ENCODE data around the gene MSMP. TPM values are rescaled to one million over a fixed set of nuclear protein-coding genes. Genes with fewer than 3 reads are reported as not detected.

MSMP gene
- total RNA-seq, 2 donors from 2014 or later, result not detected

GRCh38 chr9:35730486-35730854 lies 23.6 kb downstream of the MSMP start:
- DNase-seq (ENCODE audit: low spot score) (no peak), ATAC-seq (no peak)
- no peak overlapping the region for H3K4me3 Mint-ChIP-seq
- peaks cover 13% of the 10 kb centered on the region for H3K36me3 Mint-ChIP-seq
- no peak overlapping the region for H3K27ac Mint-ChIP-seq
- H3K4me1 Mint-ChIP-seq (ENCODE audit: low read depth in 2 of 2), result peaks cover 15 to 18% of the 10 kb centered on the region in 2 donors
- H3K27me3 Mint-ChIP-seq, result no peaks in the 10 kb centered on the region
- no peaks in the 10 kb centered on the region for H3K9me3 Mint-ChIP-seq

- DNase-seq (ENCODE audit: low spot score) (peak; percentile 63), ATAC-seq (no peak)
- Mint-ChIP-seq H3K36me3 (peaks cover 9% of the 10 kb centered on the region), H3K4me3 (no peak overlapping the region), H3K27ac (no peak overlapping the region), H3K9me3 (no peaks in the 10 kb centered on the region), H3K4me1 (ENCODE audit: low read depth in 2 of 2) (peaks cover 15 to 16% of the 10 kb centered on the region in 2 donors), H3K27me3 (no peaks in the 10 kb centered on the region)
These were observed 24.2 kb downstream of the MSMP start for GRCh38 chr9:35729700-35730485.

- H3K4me3 Mint-ChIP-seq, result no peak overlapping the region
- peaks cover 16% of the 10 kb centered on the region for H3K36me3 Mint-ChIP-seq
- H3K27ac Mint-ChIP-seq, result no peak overlapping the region
- H3K9me3 Mint-ChIP-seq, result no peaks in the 10 kb centered on the region
- no peaks in the 10 kb centered on the region for H3K27me3 Mint-ChIP-seq
- H3K4me1 Mint-ChIP-seq (ENCODE audit: low read depth in 2 of 2), result peaks cover 19 to 20% of the 10 kb centered on the region in 2 donors
- DNase-seq (ENCODE audit: low spot score) (peak; percentile 39), ATAC-seq (no peak)
These were observed 25.0 kb downstream of the MSMP start for GRCh38 chr9:35729101-35729500.

- ATAC-seq, result peak; percentile 53 to 60
- peaks cover 13 to 20% of the 10 kb centered on the region in 2 donors for H3K4me1 Mint-ChIP-seq (ENCODE audit: low read depth in 2 of 2)
- H3K36me3 Mint-ChIP-seq, result peaks cover 21% of the 10 kb centered on the region
- no peaks in the 10 kb centered on the region for H3K27me3 Mint-ChIP-seq
- H3K4me3 Mint-ChIP-seq, result no peak overlapping the region
- no peaks in the 10 kb centered on the region for H3K9me3 Mint-ChIP-seq
- peak; percentile 91 for DNase-seq (ENCODE audit: low spot score)
- no peak overlapping the region for H3K27ac Mint-ChIP-seq
These were observed 25.8 kb downstream of the MSMP start for GRCh38 chr9:35728041-35728971.

- H3K9me3 Mint-ChIP-seq, result no peaks in the 10 kb centered on the region
- peaks cover 7 to 15% of the 10 kb centered on the region in 2 donors for H3K4me1 Mint-ChIP-seq (ENCODE audit: low read depth in 2 of 2)
- no peaks in the 10 kb centered on the region for H3K27me3 Mint-ChIP-seq
- no peak overlapping the region for H3K4me3 Mint-ChIP-seq
- ATAC-seq, result no peak
- H3K27ac Mint-ChIP-seq, result no peak overlapping the region
- no peak for DNase-seq (ENCODE audit: low spot score)
- H3K36me3 Mint-ChIP-seq, result peaks cover 23% of the 10 kb centered on the region
These were observed 26.4 kb downstream of the MSMP start for GRCh38 chr9:35727676-35728040.

GRCh38 chr9:35726931-35727330 lies 27.1 kb downstream of the MSMP start:
- peaks cover 11 to 20% of the 10 kb centered on the region in 2 donors for H3K4me1 Mint-ChIP-seq (ENCODE audit: low read depth in 2 of 2)
- ATAC-seq (no peak), DNase-seq (ENCODE audit: low spot score) (no peak)
- H3K27ac Mint-ChIP-seq, result no peak overlapping the region
- peaks cover 30% of the 10 kb centered on the region for H3K36me3 Mint-ChIP-seq
- H3K4me3 Mint-ChIP-seq, result no peak overlapping the region
- no peaks in the 10 kb centered on the region for H3K9me3 Mint-ChIP-seq
- H3K27me3 Mint-ChIP-seq, result no peaks in the 10 kb centered on the region

- H3K9me3 Mint-ChIP-seq, result no peaks in the 10 kb centered on the region
- ATAC-seq, result no peak
- H3K36me3 Mint-ChIP-seq, result peaks cover 32% of the 10 kb centered on the region
- H3K27ac Mint-ChIP-seq, result no peak overlapping the region
- peaks cover 17 to 19% of the 10 kb centered on the region in 2 donors for H3K4me1 Mint-ChIP-seq (ENCODE audit: low read depth in 2 of 2)
- no peaks in the 10 kb centered on the region for H3K27me3 Mint-ChIP-seq
- peak; percentile 34 for DNase-seq (ENCODE audit: low spot score)
- no peak overlapping the region for H3K4me3 Mint-ChIP-seq
These were observed 28.7 kb downstream of the MSMP start for GRCh38 chr9:35725362-35725761.

GRCh38 chr9:35723908-35724307 lies 30.2 kb downstream of the MSMP start:
- peaks cover 37% of the 10 kb centered on the region for H3K36me3 Mint-ChIP-seq
- H3K27ac Mint-ChIP-seq, result no peak overlapping the region

GRCh38 chr9:35723426-35723825 lies 30.6 kb downstream of the MSMP start:
- Mint-ChIP-seq H3K27me3 (no peaks in the 10 kb centered on the region), H3K4me3 (no peak overlapping the region), H3K9me3 (no peaks in the 10 kb centered on the region), H3K4me1 (ENCODE audit: low read depth in 2 of 2) (peaks cover 17 to 24% of the 10 kb centered on the region in 2 donors), H3K36me3 (peaks cover 39% of the 10 kb centered on the region), H3K27ac (no peak overlapping the region)
- DNase-seq (ENCODE audit: low spot score), result no peak
- no peak for ATAC-seq

More at GRCh38 chr9:35723908-35724307, 30.2 kb downstream of the MSMP start:
- no peaks in the 10 kb centered on the region for H3K9me3 Mint-ChIP-seq
- H3K4me1 Mint-ChIP-seq (ENCODE audit: low read depth in 2 of 2), result peaks cover 17 to 24% of the 10 kb centered on the region in 2 donors
- H3K4me3 Mint-ChIP-seq, result no peak overlapping the region
- no peak for ATAC-seq
- H3K27me3 Mint-ChIP-seq, result no peaks in the 10 kb centered on the region
- peak; percentile 52 for DNase-seq (ENCODE audit: low spot score)

GRCh38 chr9:35719546-35719945 lies 34.5 kb downstream of the MSMP start:
- no peak overlapping the region for H3K4me3 Mint-ChIP-seq
- no peak for ATAC-seq
- no peaks in the 10 kb centered on the region for H3K9me3 Mint-ChIP-seq
- H3K36me3 Mint-ChIP-seq, result peaks cover 52% of the 10 kb centered on the region
- no peaks in the 10 kb centered on the region for H3K27me3 Mint-ChIP-seq
- H3K4me1 Mint-ChIP-seq (ENCODE audit: low read depth in 2 of 2), result peaks cover 20 to 27% of the 10 kb centered on the region in 2 donors
- peak; percentile 52 for DNase-seq (ENCODE audit: low spot score)
- no peak overlapping the region for H3K27ac Mint-ChIP-seq

GRCh38 chr9:35718721-35719511 lies 35.2 kb downstream of the MSMP start:
- Mint-ChIP-seq H3K36me3 (peaks cover 48% of the 10 kb centered on the region), H3K9me3 (no peaks in the 10 kb centered on the region), H3K4me1 (ENCODE audit: low read depth in 2 of 2) (peaks cover 18 to 25% of the 10 kb centered on the region in 2 donors), H3K4me3 (no peak overlapping the region), H3K27me3 (no peaks in the 10 kb centered on the region), H3K27ac (no peak overlapping the region)
- DNase-seq (ENCODE audit: low spot score) (peak; percentile 61), ATAC-seq (no peak)

GRCh38 chr9:35717132-35717870 lies 36.8 kb downstream of the MSMP start:
- Mint-ChIP-seq H3K27ac (peak overlapping the region in 1 of 2 donors; percentile 76), H3K27me3 (no peaks in the 10 kb centered on the region), H3K36me3 (peaks cover 44% of the 10 kb centered on the region), H3K4me1 (ENCODE audit: low read depth in 2 of 2) (peaks cover 17 to 23% of the 10 kb centered on the region in 2 donors), H3K4me3 (no peak overlapping the region), H3K9me3 (no peaks in the 10 kb centered on the region)
- no peak for ATAC-seq
- DNase-seq (ENCODE audit: low spot score), result no peak

- H3K36me3 Mint-ChIP-seq, result peaks cover 41% of the 10 kb centered on the region
- H3K4me1 Mint-ChIP-seq (ENCODE audit: low read depth in 2 of 2), result peaks cover 8 to 18% of the 10 kb centered on the region in 2 donors
- no peak for ATAC-seq
- no peak for DNase-seq (ENCODE audit: low spot score)
- peak overlapping the region in 1 of 2 donors; percentile 76 for H3K27ac Mint-ChIP-seq
- no peak overlapping the region for H3K4me3 Mint-ChIP-seq
- H3K9me3 Mint-ChIP-seq, result no peaks in the 10 kb centered on the region
- H3K27me3 Mint-ChIP-seq, result no peaks in the 10 kb centered on the region
These were observed 37.8 kb downstream of the MSMP start for GRCh38 chr9:35716230-35716629.

Measured in natural killer cell treated with Interleukin-12 subunit alpha and Interleukin-12 subunit beta and Interleukin-15 and Interleukin-18, amount 100 ng/mL, for 72 hours (primary cell).